ENCODE data around the gene TRPM3. TPM values are rescaled to one million over a fixed set of nuclear protein-coding genes. Genes with fewer than 3 reads are reported as not detected.

Gene TRPM3
- polyA plus RNA-seq, 3 donors = not detected

DNA sequence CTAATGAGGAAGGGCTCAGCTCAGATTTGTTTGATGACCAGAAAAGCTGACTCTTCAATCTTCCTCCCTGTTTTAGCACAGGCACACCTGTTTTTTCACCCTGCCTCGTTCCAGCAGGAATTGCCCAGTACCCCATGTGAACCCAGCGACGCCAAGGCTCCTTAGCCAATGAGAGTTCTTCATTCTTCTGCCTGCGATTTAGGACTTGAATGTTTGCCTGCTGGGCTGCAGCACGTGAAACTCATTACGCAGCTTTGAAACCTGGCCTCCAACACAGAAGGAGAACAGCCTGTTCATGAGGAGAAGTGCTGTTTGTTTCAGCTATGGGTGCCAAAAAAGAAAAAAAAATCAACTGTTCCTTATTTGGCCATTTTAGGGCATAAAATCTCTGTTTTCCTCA is 315.5 kb downstream of the TRPM3 start:
- no peak overlapping the region for H3K27ac ChIP-seq (ENCODE audit: low read depth in 1 of 2, low read length in 2 of 2)
- H4K20me1 ChIP-seq (ENCODE audit: insufficient read depth, low read length) = no peaks in the 10 kb centered on the region
- Mint-ChIP-seq H3K27me3 (ENCODE audit: low read depth in 3 of 3) (peaks cover 1 to 13% (median 9%) of the 10 kb centered on the region in 3 donors), H3K27ac (no peak overlapping the region), H3K36me3 (no peaks in the 10 kb centered on the region), H3K4me3 (peak overlapping the region in 1 of 2 donors; percentile 13), H3K9me3 (peaks cover 0 to 6% (median 2%) of the 10 kb centered on the region in 7 donors), H3K4me1 (no peaks in the 10 kb centered on the region)
- TF ChIP-seq, protein P1, sequence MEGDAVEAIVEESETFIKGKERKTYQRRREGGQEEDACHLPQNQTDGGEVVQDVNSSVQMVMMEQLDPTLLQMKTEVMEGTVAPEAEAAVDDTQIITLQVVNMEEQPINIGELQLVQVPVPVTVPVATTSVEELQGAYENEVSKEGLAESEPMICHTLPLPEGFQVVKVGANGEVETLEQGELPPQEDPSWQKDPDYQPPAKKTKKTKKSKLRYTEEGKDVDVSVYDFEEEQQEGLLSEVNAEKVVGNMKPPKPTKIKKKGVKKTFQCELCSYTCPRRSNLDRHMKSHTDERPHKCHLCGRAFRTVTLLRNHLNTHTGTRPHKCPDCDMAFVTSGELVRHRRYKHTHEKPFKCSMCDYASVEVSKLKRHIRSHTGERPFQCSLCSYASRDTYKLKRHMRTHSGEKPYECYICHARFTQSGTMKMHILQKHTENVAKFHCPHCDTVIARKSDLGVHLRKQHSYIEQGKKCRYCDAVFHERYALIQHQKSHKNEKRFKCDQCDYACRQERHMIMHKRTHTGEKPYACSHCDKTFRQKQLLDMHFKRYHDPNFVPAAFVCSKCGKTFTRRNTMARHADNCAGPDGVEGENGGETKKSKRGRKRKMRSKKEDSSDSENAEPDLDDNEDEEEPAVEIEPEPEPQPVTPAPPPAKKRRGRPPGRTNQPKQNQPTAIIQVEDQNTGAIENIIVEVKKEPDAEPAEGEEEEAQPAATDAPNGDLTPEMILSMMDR (IDR thresholded peaks at IDR 0.05) = no peak
- DNase-seq = no peak
- no peaks in the 10 kb centered on the region for H3K36me3 ChIP-seq (replicated peaks in 1 of 2; ENCODE audit: control insufficient read depth in 1 of 2, insufficient read depth in 2 of 2, low read length in 2 of 2)
- no peaks in the 10 kb centered on the region for H3K4me1 ChIP-seq (ENCODE audit: control insufficient read depth in 1 of 2, insufficient read depth in 2 of 2, low read length in 2 of 2)
- no peaks in the 10 kb centered on the region for H3K79me2 ChIP-seq (ENCODE audit: insufficient read depth, low read length)
- 91% methylated on average over 5 of the region's 6 CpGs for WGBS (ENCODE audit: insufficient coverage)
- H3K4me2 ChIP-seq (replicated peaks; ENCODE audit: extremely low read depth, low read length, poor library complexity, severe bottlenecking) = no peak overlapping the region
- no peaks in the 10 kb centered on the region for H3K9me3 ChIP-seq (replicated peaks in 1 of 2; ENCODE audit: control insufficient read depth in 1 of 2, insufficient read depth in 1 of 2, low read length in 2 of 2)
- no peak overlapping the region for H3K4me3 ChIP-seq (replicated peaks in 1 of 3; ENCODE audit: low read depth in 2 of 3, low read length in 3 of 3)
- intact Hi-C loops (cut with micrococcal nuclease) = no loop called here
- no peak overlapping the region for H2AFZ ChIP-seq (ENCODE audit: insufficient read depth, low read depth, low read length, poor library complexity, severe bottlenecking)
- no peaks in the 10 kb centered on the region for H3K27me3 ChIP-seq (ENCODE audit: control insufficient read depth in 2 of 2, insufficient read depth in 2 of 2, low read length in 2 of 2)
- no peak overlapping the region for H3K9ac ChIP-seq (ENCODE audit: insufficient read depth, low read length, poor library complexity, severe bottlenecking)

DNA sequence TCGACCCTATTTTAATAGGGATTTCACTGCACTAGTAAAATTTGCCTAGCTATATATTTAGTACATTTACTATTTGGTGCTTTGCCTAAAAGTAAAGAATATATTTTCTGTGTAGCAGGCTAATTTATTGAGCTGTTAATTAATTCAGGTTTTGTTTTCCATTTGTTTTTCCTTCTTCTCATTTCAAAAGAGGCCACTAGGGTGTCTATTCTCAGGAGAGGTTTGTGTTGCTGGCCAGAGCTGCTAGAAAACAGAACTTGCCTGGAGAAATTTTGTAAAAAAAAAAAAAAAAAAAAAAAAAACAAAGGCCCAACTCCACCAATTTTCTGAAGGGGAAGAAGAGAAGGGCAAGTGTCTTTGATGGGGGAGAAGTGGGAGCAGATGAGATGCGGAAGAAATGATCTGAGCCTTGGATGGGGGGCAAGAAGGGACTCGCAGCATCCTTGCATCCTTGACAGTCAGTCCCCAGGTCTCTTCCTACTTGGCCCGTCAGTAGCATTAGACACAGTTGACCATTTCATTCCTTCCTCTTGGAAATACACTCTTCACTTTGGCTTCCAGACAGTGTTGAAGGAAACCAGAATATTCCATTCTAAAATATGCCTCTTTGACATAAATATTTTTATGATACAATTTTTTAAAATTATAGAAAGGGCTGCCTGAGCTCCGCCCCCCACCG is 318.5 kb downstream of the TRPM3 start:
- Histone ChIP-seq H3K79me2 (ENCODE audit: insufficient read depth, low read length) (no peaks in the 10 kb centered on the region), H3K9me3 (replicated peaks in 1 of 2; ENCODE audit: control insufficient read depth in 1 of 2, insufficient read depth in 1 of 2, low read length in 2 of 2) (no peaks in the 10 kb centered on the region), H3K4me2 (replicated peaks; ENCODE audit: extremely low read depth, low read length, poor library complexity, severe bottlenecking) (no peak overlapping the region), H3K27ac (ENCODE audit: low read depth in 1 of 2, low read length in 2 of 2) (no peak overlapping the region), H3K9ac (ENCODE audit: insufficient read depth, low read length, poor library complexity, severe bottlenecking) (no peak overlapping the region), H3K36me3 (replicated peaks in 1 of 2; ENCODE audit: control insufficient read depth in 1 of 2, insufficient read depth in 2 of 2, low read length in 2 of 2) (no peaks in the 10 kb centered on the region), H3K4me3 (replicated peaks in 1 of 3; ENCODE audit: low read depth in 2 of 3, low read length in 3 of 3) (no peak overlapping the region), H4K20me1 (ENCODE audit: insufficient read depth, low read length) (no peaks in the 10 kb centered on the region), H3K4me1 (ENCODE audit: control insufficient read depth in 1 of 2, insufficient read depth in 2 of 2, low read length in 2 of 2) (no peaks in the 10 kb centered on the region), H2AFZ (ENCODE audit: insufficient read depth, low read depth, low read length, poor library complexity, severe bottlenecking) (no peak overlapping the region), H3K27me3 (ENCODE audit: control insufficient read depth in 2 of 2, insufficient read depth in 2 of 2, low read length in 2 of 2) (no peaks in the 10 kb centered on the region)
- peaks cover 0 to 4% (median 0%) of the 10 kb centered on the region in 7 donors for H3K9me3 Mint-ChIP-seq
- intact Hi-C loops (cut with micrococcal nuclease) = no loop called here
- no peak overlapping the region for H3K4me3 Mint-ChIP-seq
- no peaks in the 10 kb centered on the region for H3K4me1 Mint-ChIP-seq
- peaks cover 1 to 13% (median 5%) of the 10 kb centered on the region in 3 donors for H3K27me3 Mint-ChIP-seq (ENCODE audit: low read depth in 3 of 3)
- no peak for DNase-seq
- 100% methylated on average over 1 of the region's 6 CpGs for WGBS (ENCODE audit: insufficient coverage)
- no peaks in the 10 kb centered on the region for H3K36me3 Mint-ChIP-seq
- H3K27ac Mint-ChIP-seq = peak overlapping the region in 1 of 7 donors; percentile 77
- TF ChIP-seq, protein P1 (IDR thresholded peaks at IDR 0.05) = no peak

Data from CD14-positive monocyte (primary cell).